WTC11 (cell line): ENCODE data around the gene NLGN1. TPM values are rescaled to one million over a fixed set of nuclear protein-coding genes. Genes with fewer than 3 reads are reported as not detected.
"Not testable (repeated sequence)": the region's sequence is repeated elsewhere in the genome, so short reads cannot be mapped to it uniquely, and the experiment has no call there.

Experiments
- ATAC-seq: fragments of 200-7000 bp; cut with Tn5 transposase; 2 replicates; pipeline ENCODE4 v1.10.0; 2021; ENCODE audit warnings: mild to moderate bottlenecking, moderate library complexity
- CTCF ChIA-PET: fragments of 300-600 bp; sonication (Branson Sonifier 250); formaldehyde crosslinking; loops from one replicate; lab custom pipeline; 2021; ENCODE audit warnings: antibody characterized with exemption; lab: Charles Lee
- POLR2A ChIA-PET: fragments of 350-600 bp; sonication (Branson Sonifier 250); formaldehyde crosslinking; loops from one replicate; lab custom pipeline; 2021; ENCODE audit warnings: antibody characterized with exemption; lab: Charles Lee
- DNase-seq: peaks from one replicate; pipeline ENCODE4 v3.0.0; 2021; ENCODE audit warnings: low spot score
- H3K27ac Mint-ChIP-seq: 2 replicates; pipeline ENCODE4 v1.8.0; 2021; ENCODE audit warnings: mixed read lengths
- H3K27me3 Mint-ChIP-seq: 2 replicates; pipeline ENCODE4 v1.8.0; 2021; ENCODE audit warnings: low read depth, mild to moderate bottlenecking, moderate library complexity, mixed read lengths
- H3K36me3 Mint-ChIP-seq: 2 replicates; pipeline ENCODE4 v1.8.0; 2021; ENCODE audit warnings: mixed read lengths
- H3K4me1 Mint-ChIP-seq: 2 replicates; pipeline ENCODE4 v1.8.0; 2022; ENCODE audit warnings: mixed read lengths
- H3K4me3 Mint-ChIP-seq: 2 replicates; pipeline ENCODE4 v1.8.0; 2021; ENCODE audit warnings: mild to moderate bottlenecking, moderate library complexity, mixed read lengths
- H3K9me3 Mint-ChIP-seq: 2 replicates; pipeline ENCODE4 v1.8.0; 2021; ENCODE audit warnings: mixed read lengths
- AR ChIP-seq: fragments of 250-450 bp; sonication (Bioruptor Pico); IDR thresholded peaks from 2 replicates; pipeline ENCODE4 v1.9.0; 2021; ENCODE audit warnings: mild to moderate bottlenecking
- ATF2 ChIP-seq: sonication (generic); formaldehyde crosslinking; IDR thresholded peaks from 2 replicates; pipeline ENCODE4 v1.8.1; 2022; ENCODE audit warnings: low read depth, missing genetic modification reagents, borderline replicate concordance
- ATF3 ChIP-seq: sonication (generic); formaldehyde crosslinking; conservative IDR thresholded peaks from 2 replicates; pipeline ENCODE4 v1.8.1; 2022; ENCODE audit warnings: mild to moderate bottlenecking, missing genetic modification reagents
- E2F1 ChIP-seq: sonication (generic); formaldehyde crosslinking; IDR thresholded peaks from 2 replicates; pipeline ENCODE4 v1.8.0; 2022; ENCODE audit warnings: mild to moderate bottlenecking, missing genetic modification reagents
- ELF4 ChIP-seq: sonication (generic); formaldehyde crosslinking; IDR thresholded peaks from 2 replicates; pipeline ENCODE4 v1.8.1; 2022; ENCODE audit warnings: low read depth, mild to moderate bottlenecking, moderate library complexity, missing genetic modification reagents
- IRF1 ChIP-seq: sonication (generic); formaldehyde crosslinking; IDR thresholded peaks from 2 replicates; pipeline ENCODE4 v1.8.0; 2023; ENCODE audit warnings: missing genetic modification reagents
- JAZF1 ChIP-seq: fragments of 250-450 bp; sonication (Bioruptor Pico); IDR thresholded peaks from 2 replicates; pipeline ENCODE4 v1.9.0; 2021; ENCODE audit warnings: moderate library complexity, mild to moderate bottlenecking, inconsistent platforms
- JUN ChIP-seq: sonication (generic); formaldehyde crosslinking; IDR thresholded peaks from 2 replicates; pipeline ENCODE4 v1.8.0; 2023; ENCODE audit warnings: mild to moderate bottlenecking, missing genetic modification reagents
- MAX ChIP-seq: sonication (generic); formaldehyde crosslinking; IDR thresholded peaks from 2 replicates; pipeline ENCODE4 v1.8.0; 2022; ENCODE audit warnings: mild to moderate bottlenecking, missing genetic modification reagents
- NFE2L1 ChIP-seq: sonication (generic); formaldehyde crosslinking; IDR thresholded peaks from 2 replicates; pipeline ENCODE4 v1.8.1; 2023; ENCODE audit warnings: missing genetic modification reagents
- NR3C1 ChIP-seq: sonication (generic); formaldehyde crosslinking; conservative IDR thresholded peaks from 2 replicates; pipeline ENCODE4 v1.8.1; 2023; ENCODE audit warnings: low read depth, mild to moderate bottlenecking, missing genetic modification reagents
- OVOL2 ChIP-seq: fragments of 250-450 bp; sonication (Bioruptor Pico); IDR thresholded peaks from 2 replicates; pipeline ENCODE4 v1.9.0; 2021; ENCODE audit warnings: mild to moderate bottlenecking, borderline replicate concordance
- RORB ChIP-seq: fragments of 250-450 bp; sonication (Bioruptor Pico); IDR thresholded peaks from 2 replicates; pipeline ENCODE4 v1.9.0; 2021; ENCODE audit warnings: mild to moderate bottlenecking
- USF2 ChIP-seq: sonication (generic); formaldehyde crosslinking; IDR thresholded peaks from 2 replicates; pipeline ENCODE4 v1.8.1; 2023; ENCODE audit warnings: mild to moderate bottlenecking, missing genetic modification reagents, moderate library complexity
- ZBTB43 ChIP-seq: sonication (generic); formaldehyde crosslinking; IDR thresholded peaks from 2 replicates; pipeline ENCODE4 v1.8.1; 2023; ENCODE audit warnings: mild to moderate bottlenecking, missing genetic modification reagents
- ZNF416 ChIP-seq: fragments of 250-450 bp; sonication (Bioruptor Pico); IDR thresholded peaks from 2 replicates; pipeline ENCODE4 v1.9.0; 2021; ENCODE audit warnings: mild to moderate bottlenecking, inconsistent platforms
- ZNF532 ChIP-seq: fragments of 250-450 bp; sonication (Bioruptor Pico); IDR thresholded peaks from 2 replicates; pipeline ENCODE4 v1.9.0; 2021; ENCODE audit warnings: mild to moderate bottlenecking, borderline replicate concordance
- total RNA-seq: library from RNA; stranded (reverse); gene quantifications from 3 replicates; pipeline ENCODE4 v1.2.3, GENCODE V29; 2021

NLGN1 gene
- total RNA-seq, 1 experiment from 2014 or later: 12.4 TPM

GRCh38 chr3:173440514-173440913 is 43.0 kb downstream of the NLGN1 start (continued):
- no peak for TF ChIP-seq ZBTB43 (CRISPR knock-in tag)
- TF ChIP-seq NR3C1 (CRISPR knock-in tag): no peak

- Mint-ChIP-seq H3K9me3 (peaks cover 44% of the 10 kb centered on the region), H3K36me3 (peaks cover 32% of the 10 kb centered on the region)
- ATAC-seq, POLR2A ChIA-PET, H3K27ac Mint-ChIP-seq, CTCF ChIA-PET, H3K4me3 Mint-ChIP-seq, DNase-seq, H3K4me1 Mint-ChIP-seq, H3K27me3 Mint-ChIP-seq: not testable (repeated sequence)
Measured at GRCh38 chr3:173451561-173451960, 54.0 kb downstream of the NLGN1 start.

GRCh38 chr3:173463250-173463649 is 65.7 kb downstream of the NLGN1 start:
- H3K27ac Mint-ChIP-seq: no peak overlapping the region
- DNase-seq (no peak), ATAC-seq (no peak)
- TF ChIP-seq ELF4 (CRISPR knock-in tag) (no peak), JUN (no peak), OVOL2 (CRISPR knock-in tag) (no peak), NR3C1 (CRISPR knock-in tag) (no peak), ZNF416 (CRISPR knock-in tag) (no peak), IRF1 (CRISPR knock-in tag) (no peak), RORB (no peak), JAZF1 (CRISPR knock-in tag) (no peak)
- H3K4me3 Mint-ChIP-seq: no peak overlapping the region
- H3K27me3 Mint-ChIP-seq: no peaks in the 10 kb centered on the region
- peaks cover 8% of the 10 kb centered on the region; the same call in 1 of the 2 replicates for H3K4me1 Mint-ChIP-seq
- ChIA-PET CTCF (no interaction called here), POLR2A (no interaction called here)
- no peaks in the 10 kb centered on the region for H3K36me3 Mint-ChIP-seq
- H3K9me3 Mint-ChIP-seq: no peaks in the 10 kb centered on the region

- Mint-ChIP-seq H3K9me3 (no peaks in the 10 kb centered on the region), H3K4me1 (peaks cover 8% of the 10 kb centered on the region; the same call in 1 of the 2 replicates), H3K36me3 (no peaks in the 10 kb centered on the region), H3K27ac (no peak overlapping the region), H3K4me3 (no peak overlapping the region), H3K27me3 (no peaks in the 10 kb centered on the region)
- ATAC-seq (no peak), DNase-seq (no peak)
- POLR2A ChIA-PET: no interaction called here
- CTCF ChIA-PET: no interaction called here
- no peak for TF ChIP-seq ATF3 (CRISPR knock-in tag)
- no peak for TF ChIP-seq USF2 (CRISPR knock-in tag)
- TF ChIP-seq AR (CRISPR knock-in tag): no peak
- TF ChIP-seq ZNF532 (CRISPR knock-in tag): no peak
- no peak for TF ChIP-seq NFE2L1 (CRISPR knock-in tag)
- no peak for TF ChIP-seq ATF2 (CRISPR knock-in tag)
- no peak for TF ChIP-seq MAX (CRISPR knock-in tag)
- no peak for TF ChIP-seq E2F1 (CRISPR knock-in tag)
Measured at GRCh38 chr3:173465112-173465511, 67.6 kb downstream of the NLGN1 start.
